Activated CD4-positive, alpha-beta T cell treated with anti-CD3 and anti-CD28 coated beads, Interleukin-2, amount 10 ng/mL, durations not matched to agents 24 days and 14 days (primary cell): ENCODE data around the gene NCAPG. TPM values are rescaled to one million over a fixed set of nuclear protein-coding genes. Genes with fewer than 3 reads are reported as not detected.

Source experiments
- DNase-seq: peaks from one replicate; pipeline ENCODE4 v3.0.0; 2022
- H3K27ac Mint-ChIP-seq: one replicate; pipeline ENCODE4 v1.8.0; 2022; ENCODE audit warnings: mild to moderate bottlenecking, mixed read lengths
- H3K27me3 Mint-ChIP-seq: one replicate; pipeline ENCODE4 v1.8.0; 2022; ENCODE audit warnings: mixed read lengths
- H3K36me3 Mint-ChIP-seq: one replicate; pipeline ENCODE4 v1.8.0; 2022; ENCODE audit warnings: low read depth, mild to moderate bottlenecking, mixed read lengths
- H3K4me1 Mint-ChIP-seq: one replicate; pipeline ENCODE4 v1.8.0; 2021; ENCODE audit warnings: mixed read lengths
- H3K4me3 Mint-ChIP-seq: one replicate; pipeline ENCODE4 v1.8.0; 2022; ENCODE audit warnings: mild to moderate bottlenecking, moderate library complexity, mixed read lengths
- H3K9me3 Mint-ChIP-seq: one replicate; pipeline ENCODE4 v1.8.0; 2021; ENCODE audit warnings: mixed read lengths
- intact Hi-C: fragments of 100-400 bp; cut with micrococcal nuclease; formaldehyde crosslinking; loops from one replicate; pipeline ENCODE4 v1.15.1; 2023
- total RNA-seq: library from RNA; stranded (reverse); gene quantifications from 2 replicates; pipeline ENCODE4 v1.2.3, GENCODE V29; 2022

NCAPG gene
- total RNA-seq, 1 donor from 2014 or later: 46.3 TPM

DNA sequence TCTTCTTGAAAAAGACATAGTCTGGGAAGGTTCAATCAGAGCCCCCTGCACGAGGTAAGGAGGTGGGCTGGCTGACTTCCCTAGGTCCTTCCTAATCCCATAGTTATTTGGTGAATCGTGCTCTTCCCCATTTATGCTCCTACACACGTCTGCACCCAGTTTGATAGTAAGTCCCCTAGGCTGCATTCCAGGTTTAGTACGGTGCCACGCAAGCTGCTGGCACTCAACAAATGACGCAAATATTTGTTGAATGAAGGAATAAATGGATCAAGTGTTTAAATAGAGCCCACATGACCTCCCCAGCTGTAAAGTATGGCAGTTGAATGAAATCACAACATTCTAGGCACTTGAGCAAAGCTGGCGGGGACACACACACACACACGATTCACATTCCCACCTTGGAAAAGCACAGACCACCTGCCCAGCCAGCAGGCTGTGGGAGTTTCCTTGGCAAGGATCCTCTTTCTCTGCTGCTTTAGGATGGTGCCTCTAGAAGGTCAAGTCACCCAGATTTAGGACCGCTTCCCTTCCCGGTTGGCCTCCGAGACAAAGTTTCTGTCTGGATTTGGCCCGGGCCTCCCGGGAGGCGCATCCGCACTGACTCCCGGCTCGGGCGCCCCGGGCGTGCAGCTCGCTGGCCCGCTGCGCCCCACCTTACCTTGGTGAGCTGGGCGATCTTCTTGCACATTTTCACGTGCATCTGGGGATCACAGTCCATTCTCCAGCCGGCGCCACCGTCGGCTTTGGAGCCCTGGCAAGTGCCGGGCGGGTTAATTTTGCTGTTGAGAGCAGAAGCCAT lies 30.1 kb upstream of the NCAPG start:
- Mint-ChIP-seq H3K9me3 (no peaks in the 10 kb centered on the region), H3K4me1 (peaks cover 4% of the 10 kb centered on the region), H3K27ac (no peak overlapping the region), H3K36me3 (no peaks in the 10 kb centered on the region), H3K4me3 (no peak overlapping the region), H3K27me3 (peaks cover 46% of the 10 kb centered on the region)
- no peak for DNase-seq
- intact Hi-C loops: no loop called here

DNA sequence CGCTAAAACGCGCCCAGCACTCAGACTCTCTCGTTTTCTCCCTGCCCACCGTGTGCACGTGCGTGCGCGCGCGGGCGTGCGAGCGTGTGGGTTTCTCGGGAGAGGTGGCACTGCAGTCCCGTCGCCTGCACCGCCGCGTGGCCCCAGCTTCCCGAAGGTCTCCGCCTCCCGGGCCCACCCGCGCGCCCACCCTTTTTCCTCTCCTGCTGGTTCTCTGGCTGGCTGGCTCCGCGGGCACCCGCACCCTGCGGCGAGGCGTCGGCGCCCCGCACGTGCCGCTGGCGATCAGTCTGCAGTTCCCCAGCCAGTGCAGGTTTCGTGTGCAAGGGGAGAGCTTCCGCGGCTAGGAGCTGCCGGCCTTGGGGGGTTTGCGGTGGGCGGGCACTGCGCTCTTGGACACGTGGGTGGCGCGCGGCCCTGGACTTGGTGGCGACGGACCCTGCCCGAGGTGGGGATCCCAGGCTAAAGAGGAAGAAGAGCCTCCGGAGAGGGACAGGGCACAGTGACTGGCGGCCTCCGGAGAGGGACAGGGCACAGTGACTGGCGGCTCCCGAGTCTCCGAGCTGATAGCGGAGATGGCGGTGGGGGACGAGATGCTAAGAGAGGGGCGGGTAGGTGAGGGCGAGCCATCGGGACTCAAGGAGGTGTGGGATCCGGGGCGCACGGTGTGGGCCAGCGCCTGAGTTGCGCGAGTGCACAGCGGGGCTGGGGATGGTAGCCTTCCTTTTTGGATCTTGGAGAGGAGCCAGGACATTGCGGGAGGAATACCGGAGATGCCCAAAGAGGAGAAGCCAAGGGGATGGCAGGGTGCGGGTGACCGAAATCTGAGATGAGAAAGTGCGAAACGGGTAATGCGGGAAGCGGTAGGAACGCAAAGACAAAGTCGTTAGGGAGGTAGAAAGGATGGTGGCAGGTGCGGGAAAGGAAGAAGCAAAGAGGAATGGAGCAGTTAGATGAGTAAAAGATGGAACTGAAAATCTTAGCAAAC lies 29.2 kb upstream of the NCAPG start, which contains the start of gene FAM184B:
Gene FAM184B (minus strand): TSS at position 322 of the 988 bp plus-strand sequence. CDS start 322 bp downstream, outside the sequence.
- no peak within 1 kb of the TSS for H3K27ac Mint-ChIP-seq
- H3K4me1 Mint-ChIP-seq: peaks cover 7% of the 10 kb centered on the region
- H3K9me3 Mint-ChIP-seq: no peaks in the 10 kb centered on the region
- H3K27me3 Mint-ChIP-seq: peaks cover 46% of the 10 kb centered on the region
- intact Hi-C loops: no loop called here
- no peak for DNase-seq
- peak within 1 kb of the TSS; percentile 70 for H3K4me3 Mint-ChIP-seq
- H3K36me3 Mint-ChIP-seq: no peaks in the 10 kb centered on the region

- no peaks in the 10 kb centered on the region for H3K9me3 Mint-ChIP-seq
- intact Hi-C loops: no loop called here
- peaks cover 4% of the 10 kb centered on the region for H3K36me3 Mint-ChIP-seq
- no peak overlapping the region for H3K4me3 Mint-ChIP-seq
- peaks cover 17% of the 10 kb centered on the region for H3K27me3 Mint-ChIP-seq
- no peak overlapping the region for H3K27ac Mint-ChIP-seq
- H3K4me1 Mint-ChIP-seq: peaks cover 12% of the 10 kb centered on the region
- DNase-seq: no peak
Measured at GRCh38 chr4:17785858-17786257, 24.9 kb upstream of the NCAPG start.

- H3K9me3 Mint-ChIP-seq: no peaks in the 10 kb centered on the region
- no peak for DNase-seq
- no peak overlapping the region for H3K27ac Mint-ChIP-seq
- peaks cover 11% of the 10 kb centered on the region for H3K4me1 Mint-ChIP-seq
- no peak overlapping the region for H3K4me3 Mint-ChIP-seq
- peaks cover 8% of the 10 kb centered on the region for H3K36me3 Mint-ChIP-seq
- intact Hi-C loops: no loop called here
- peaks cover 15% of the 10 kb centered on the region for H3K27me3 Mint-ChIP-seq
Measured at GRCh38 chr4:17786567-17786966, 24.2 kb upstream of the NCAPG start.

GRCh38 chr4:17787315-17787714 lies 23.5 kb upstream of the NCAPG start:
- Mint-ChIP-seq H3K36me3 (peaks cover 13% of the 10 kb centered on the region), H3K4me1 (peaks cover 7% of the 10 kb centered on the region), H3K9me3 (no peaks in the 10 kb centered on the region), H3K27ac (no peak overlapping the region), H3K4me3 (no peak overlapping the region), H3K27me3 (peaks cover 7% of the 10 kb centered on the region)
- intact Hi-C loops: no loop called here
- no peak for DNase-seq

DNA sequence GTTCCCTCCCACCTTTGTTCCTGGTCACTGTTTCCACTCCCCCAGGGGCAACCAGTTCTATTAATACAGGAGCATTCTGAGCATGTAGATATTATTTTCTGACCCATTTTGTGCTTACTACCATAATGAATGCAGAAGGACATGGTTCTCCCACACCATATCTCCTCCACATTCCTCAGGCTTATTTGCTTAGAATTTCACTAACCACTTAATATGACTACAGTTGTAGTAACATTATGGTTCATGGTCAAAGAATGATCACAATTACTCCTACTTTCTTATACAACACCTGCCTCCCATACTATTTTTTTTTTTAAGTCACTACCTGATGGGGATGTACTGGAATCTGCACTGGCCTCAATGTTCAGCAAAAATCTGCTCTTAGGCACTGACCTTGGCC lies 21.8 kb upstream of the NCAPG start:
- Mint-ChIP-seq H3K4me1 (peaks cover 7% of the 10 kb centered on the region), H3K9me3 (no peaks in the 10 kb centered on the region), H3K4me3 (no peak overlapping the region), H3K27ac (no peak overlapping the region), H3K27me3 (no peaks in the 10 kb centered on the region), H3K36me3 (peaks cover 23% of the 10 kb centered on the region)
- DNase-seq: no peak
- intact Hi-C loops: no loop called here

GRCh38 chr4:17794730-17795129 lies 16.0 kb upstream of the NCAPG start:
- peak; percentile 10 for DNase-seq
- Mint-ChIP-seq H3K4me1 (no peaks in the 10 kb centered on the region), H3K27me3 (no peaks in the 10 kb centered on the region), H3K36me3 (peaks cover 39% of the 10 kb centered on the region), H3K4me3 (no peak overlapping the region), H3K27ac (no peak overlapping the region), H3K9me3 (no peaks in the 10 kb centered on the region)
- intact Hi-C loops: no loop called here

- Mint-ChIP-seq H3K9me3 (no peaks in the 10 kb centered on the region), H3K4me3 (no peak overlapping the region), H3K27ac (no peak overlapping the region), H3K36me3 (peaks cover 48% of the 10 kb centered on the region), H3K4me1 (peaks cover 5% of the 10 kb centered on the region), H3K27me3 (no peaks in the 10 kb centered on the region)
- DNase-seq: peak; percentile 13
- intact Hi-C loops: no loop called here
Measured at GRCh38 chr4:17797808-17798207, 13.0 kb upstream of the NCAPG start.

- DNase-seq: peak; percentile 51
- Mint-ChIP-seq H3K9me3 (no peaks in the 10 kb centered on the region), H3K27me3 (peaks cover 1% of the 10 kb centered on the region), H3K27ac (peak overlapping the region; percentile 58), H3K4me1 (peaks cover 39% of the 10 kb centered on the region), H3K36me3 (peaks cover 60% of the 10 kb centered on the region), H3K4me3 (no peak overlapping the region)
- intact Hi-C loops: no loop called here
Measured at GRCh38 chr4:17805580-17806155, 5.1 kb upstream of the NCAPG start.

DNA sequence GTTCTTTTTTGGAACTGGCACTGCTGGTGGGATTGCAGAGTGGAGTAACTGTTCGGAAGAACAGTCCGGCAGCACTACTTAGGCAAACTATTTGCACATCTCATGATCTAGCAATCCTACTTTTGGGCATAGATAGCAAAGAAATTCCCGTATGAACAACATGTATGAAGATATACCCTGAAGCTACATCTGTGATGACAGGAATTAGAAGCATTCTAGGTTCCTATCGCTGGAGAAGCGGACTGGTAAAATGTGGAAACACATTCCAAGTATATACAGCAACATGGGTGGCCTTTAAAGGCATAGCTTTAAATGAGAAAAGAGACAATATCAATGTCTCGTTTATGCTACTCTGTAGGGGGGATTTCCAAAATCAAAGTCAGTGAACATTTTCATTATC lies 3.3 kb upstream of the NCAPG start:
- peak; percentile 43 for DNase-seq
- Mint-ChIP-seq H3K27me3 (peaks cover 2% of the 10 kb centered on the region), H3K4me1 (peaks cover 42% of the 10 kb centered on the region), H3K4me3 (peak overlapping the region; percentile 97), H3K9me3 (no peaks in the 10 kb centered on the region), H3K27ac (peak overlapping the region; percentile 62), H3K36me3 (peaks cover 52% of the 10 kb centered on the region)
- intact Hi-C loops: no loop called here

DNA sequence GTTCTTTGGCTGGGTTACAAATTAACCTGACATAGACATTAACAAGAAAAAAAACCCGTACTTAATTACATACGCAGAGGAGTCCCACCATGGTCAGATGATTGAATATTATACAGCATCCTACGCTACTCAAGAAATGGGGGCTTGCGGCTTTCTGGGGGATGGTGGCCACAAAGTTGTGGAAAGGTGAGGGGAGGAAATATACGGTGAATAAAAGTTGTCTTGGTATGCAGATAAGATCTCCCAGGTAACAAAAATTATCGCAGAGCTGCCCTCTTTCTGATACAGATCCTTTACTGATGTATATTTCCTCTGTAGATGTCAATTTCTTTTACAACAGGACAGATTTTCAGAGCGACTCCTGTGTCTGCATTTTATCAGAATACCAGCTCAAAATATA lies 1.1 kb upstream of the NCAPG start:
- Mint-ChIP-seq H3K27me3 (peaks cover 2% of the 10 kb centered on the region), H3K4me3 (peak overlapping the region; percentile 97), H3K27ac (peak overlapping the region; percentile 99), H3K36me3 (peaks cover 40% of the 10 kb centered on the region), H3K9me3 (no peaks in the 10 kb centered on the region), H3K4me1 (peaks cover 49% of the 10 kb centered on the region)
- peak; percentile 65 for DNase-seq
- intact Hi-C loops: loop anchor here (1.0 to 10.0 kb wide), 4 partner anchors 195 to 475 kb away; partner anchors contain the start of genes LAP3 and MED28

GRCh38 chr4:17811078-17811603 lies 362 bp downstream of the NCAPG start:
- H3K27me3 Mint-ChIP-seq: peaks cover 2% of the 10 kb centered on the region

DNA sequence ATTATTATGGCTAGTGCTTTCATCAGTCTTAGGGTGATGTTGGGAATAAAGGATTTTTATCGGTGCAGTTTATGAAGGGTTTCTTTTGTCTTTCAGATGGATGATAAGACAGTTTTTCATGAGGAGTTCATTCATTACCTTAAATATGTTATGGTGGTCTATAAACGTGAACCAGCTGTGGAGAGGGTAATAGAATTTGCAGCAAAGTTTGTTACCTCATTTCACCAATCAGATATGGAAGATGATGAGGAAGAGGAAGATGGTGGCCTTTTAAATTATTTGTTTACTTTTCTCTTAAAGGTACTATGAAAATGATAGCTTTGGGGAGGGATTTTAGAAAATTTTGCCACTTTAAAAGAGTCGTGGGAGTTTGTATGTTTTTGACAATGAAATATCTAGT lies 1.3 kb downstream of the NCAPG start:
- Mint-ChIP-seq H3K27ac (peak overlapping the region; percentile 68), H3K9me3 (no peaks in the 10 kb centered on the region), H3K27me3 (peaks cover 2% of the 10 kb centered on the region)

More at GRCh38 chr4:17811078-17811603, 362 bp downstream of the NCAPG start:
- DNase-seq: peak; percentile 83
- Mint-ChIP-seq H3K36me3 (peaks cover 37% of the 10 kb centered on the region), H3K4me1 (peaks cover 48% of the 10 kb centered on the region), H3K9me3 (no peaks in the 10 kb centered on the region), H3K27ac (peak overlapping the region; percentile 99), H3K4me3 (peak overlapping the region; percentile 97)
- intact Hi-C loops: loop anchor here (10.0 kb wide), 1 partner anchor 476 kb away; no protein-coding TSS in a partner anchor

More for the DNA sequence above, 1.3 kb downstream of the NCAPG start:
- peaks cover 49% of the 10 kb centered on the region for H3K4me1 Mint-ChIP-seq
- H3K36me3 Mint-ChIP-seq: peaks cover 43% of the 10 kb centered on the region
- intact Hi-C loops: loop anchor here (10.0 kb wide), 1 partner anchor 477 kb away; no protein-coding TSS in a partner anchor
- no peak for DNase-seq
- peak overlapping the region; percentile 97 for H3K4me3 Mint-ChIP-seq
